HUDEP-2 (cell line): Measurements from ENCODE around the gene CDK2.
"Not testable (repeated sequence)": the region's sequence is repeated elsewhere in the genome, so short reads cannot be mapped to it uniquely, and the experiment has no call there.

ENCODE experiments used
- DNase-seq, 76 experiments: peaks; one replicate each; lab custom pipeline; 2025; ENCODE audit not compliant: unreplicated experiment in 76 of 76; lab: John Stamatoyannopoulos, UW

Gene CDK2

DNA sequence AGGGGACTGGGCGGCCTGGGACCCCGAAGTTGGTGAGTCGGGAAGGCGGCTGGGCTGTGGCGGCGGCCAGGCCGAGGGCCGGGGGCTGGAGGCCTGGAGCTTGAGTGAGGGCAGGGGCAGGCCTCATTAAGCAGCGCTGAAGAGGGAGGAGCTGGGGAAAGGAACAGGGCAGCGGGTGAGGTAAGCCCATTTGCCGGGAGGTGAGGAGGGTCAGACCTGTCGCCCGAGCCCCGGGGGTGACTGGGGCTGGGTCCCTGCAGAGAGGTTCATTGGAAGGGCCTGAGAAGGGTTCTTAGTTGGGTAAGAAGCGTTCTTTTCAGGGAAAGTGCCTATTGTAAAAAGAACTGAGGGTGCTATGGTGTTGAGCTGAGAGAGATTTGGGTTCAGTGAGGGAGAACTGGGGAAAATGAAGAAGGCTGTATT, 7.7 kb downstream of the CDK2 start:
- DNase-seq: peak in 35 of 76 experiments; percentile 2 to 42 (median 25)

DNA sequence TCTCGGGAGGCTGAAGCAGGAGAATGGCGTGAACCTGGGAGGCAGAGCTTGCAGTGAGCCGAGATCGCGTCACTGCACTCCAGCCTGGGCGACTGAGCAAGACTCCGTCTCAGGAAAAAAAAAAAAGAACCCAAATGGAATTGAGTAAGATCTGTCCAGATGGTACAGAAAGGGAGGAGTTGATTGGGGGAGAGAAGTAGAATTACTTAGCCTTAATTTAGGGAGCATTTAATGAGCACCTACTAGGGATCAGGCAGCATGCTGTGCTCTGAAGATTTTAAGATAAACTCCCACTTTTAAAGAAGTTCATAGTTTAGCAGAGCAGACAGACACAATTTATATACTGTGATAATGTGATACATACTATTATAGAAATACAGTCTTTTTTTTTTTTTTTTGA, 11.8 kb downstream of the CDK2 start:
- no peak for DNase-seq

DNA sequence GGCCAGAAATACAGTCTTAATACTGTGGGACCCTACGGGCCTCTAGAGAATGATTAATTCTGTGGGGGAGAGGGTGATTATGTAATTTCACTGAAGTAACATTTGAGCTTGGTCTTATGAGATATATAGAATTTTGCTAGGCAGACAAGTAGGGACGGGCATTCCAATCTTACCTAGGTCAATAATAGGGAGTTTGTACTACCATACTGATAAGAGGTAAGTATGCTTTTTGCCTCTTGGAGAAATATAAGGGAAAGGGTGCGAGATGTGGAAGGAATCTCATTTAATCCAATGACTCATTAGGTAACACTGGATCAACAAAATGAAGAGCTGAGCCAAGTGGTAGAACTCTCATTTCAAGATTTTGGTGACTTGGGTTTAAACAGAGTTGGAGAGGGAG, 12.4 kb downstream of the CDK2 start:
- DNase-seq: no peak

DNA sequence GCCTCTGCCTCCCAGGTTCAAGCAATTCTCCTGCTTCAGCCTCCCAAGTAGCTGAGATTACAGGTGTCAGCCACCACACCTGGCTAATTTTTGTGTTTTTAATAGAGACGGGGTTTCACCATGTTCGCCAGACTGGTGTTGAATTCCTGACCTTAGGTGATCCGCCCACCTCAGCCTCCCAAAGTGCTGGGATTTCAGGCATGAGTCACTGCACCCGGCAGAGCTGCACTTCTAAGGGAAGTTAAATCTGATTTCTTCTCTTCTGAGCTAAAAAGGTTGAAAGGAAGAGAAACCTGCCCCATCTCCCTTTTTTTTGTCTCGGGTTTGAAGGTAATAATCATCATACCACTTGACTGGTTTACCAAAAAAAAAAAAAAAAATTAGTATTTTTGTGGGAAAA, 15.3 kb downstream of the CDK2 start:
- not testable (repeated sequence) for DNase-seq

DNA sequence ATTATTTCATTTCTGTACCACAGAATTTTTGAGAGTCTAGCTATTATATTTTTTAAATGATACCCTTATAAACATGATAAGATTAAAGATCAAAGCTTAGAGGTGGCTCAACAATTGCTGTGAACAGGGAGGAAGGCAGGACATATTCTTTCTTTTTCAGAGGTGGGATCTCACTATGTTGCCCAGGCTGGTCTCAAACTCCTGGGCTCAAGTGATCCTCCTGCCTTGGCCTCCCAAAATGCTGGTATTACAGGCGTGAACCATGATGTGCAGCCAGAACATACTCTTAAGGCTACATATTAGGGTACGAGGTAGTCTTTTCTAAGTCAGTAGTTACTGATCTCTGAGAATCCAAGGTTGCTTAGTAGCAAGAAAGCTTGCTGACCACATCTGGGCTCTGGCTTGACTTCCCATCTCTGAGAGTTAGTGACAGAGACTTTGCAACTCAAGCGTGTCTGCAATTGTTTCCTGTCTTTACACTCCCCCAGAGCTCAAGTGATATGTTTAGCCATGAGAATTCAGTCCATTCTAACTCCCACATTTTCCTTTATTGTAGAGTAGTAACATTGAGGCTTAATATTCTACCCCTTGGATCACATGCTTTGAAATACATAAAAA, 15.8 kb downstream of the CDK2 start:
- DNase-seq: no peak

DNA sequence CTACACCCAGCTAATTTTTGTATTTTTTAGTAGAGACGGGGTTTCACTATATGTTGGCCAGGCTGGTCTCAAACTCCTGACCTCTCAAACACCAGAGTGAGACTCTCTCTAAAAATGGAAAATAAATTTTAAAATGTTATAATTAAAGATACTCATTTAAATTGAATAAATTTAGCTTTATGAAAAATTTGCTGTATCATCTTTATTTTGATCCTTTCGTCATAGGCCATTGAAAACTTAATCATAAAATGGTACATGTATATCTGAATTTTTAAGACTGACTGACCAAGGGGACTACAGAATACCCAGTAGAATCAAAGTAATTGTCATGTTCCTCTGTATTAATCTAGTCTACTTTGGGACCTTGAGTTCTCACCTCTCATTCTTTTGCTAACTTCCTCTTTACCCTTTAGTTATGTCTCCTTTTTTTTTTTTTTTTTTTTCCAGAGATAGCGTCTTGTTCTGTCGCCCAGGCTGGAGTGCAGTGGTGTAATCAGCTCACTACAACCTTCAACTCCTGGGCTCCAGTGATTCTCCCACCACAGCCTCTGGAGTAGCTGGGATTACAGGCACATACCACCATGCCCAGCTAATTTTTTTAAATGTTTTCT, 16.7 kb downstream of the CDK2 start:
- peak in 4 of 76 experiments; percentile 2 to 26 (median 4) for DNase-seq

DNA sequence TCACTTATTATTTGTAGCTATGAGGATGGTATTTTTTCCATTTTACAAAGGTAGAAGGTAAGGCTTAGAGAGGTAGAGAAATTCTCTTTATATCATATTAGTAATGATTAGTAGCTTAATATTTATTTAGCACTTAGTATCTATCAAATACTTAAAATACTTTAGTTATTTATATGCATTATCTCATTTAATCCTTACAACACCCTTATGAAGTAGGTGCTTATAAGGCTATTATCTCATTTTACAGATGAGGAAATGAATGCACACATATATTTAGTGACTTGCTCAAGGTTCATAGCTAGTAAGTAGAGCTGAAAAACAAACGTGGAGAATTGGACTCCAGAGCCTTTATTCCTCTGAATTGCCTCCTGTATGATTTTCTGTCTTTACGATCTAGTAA, 18.2 kb downstream of the CDK2 start:
- no peak for DNase-seq

DNA sequence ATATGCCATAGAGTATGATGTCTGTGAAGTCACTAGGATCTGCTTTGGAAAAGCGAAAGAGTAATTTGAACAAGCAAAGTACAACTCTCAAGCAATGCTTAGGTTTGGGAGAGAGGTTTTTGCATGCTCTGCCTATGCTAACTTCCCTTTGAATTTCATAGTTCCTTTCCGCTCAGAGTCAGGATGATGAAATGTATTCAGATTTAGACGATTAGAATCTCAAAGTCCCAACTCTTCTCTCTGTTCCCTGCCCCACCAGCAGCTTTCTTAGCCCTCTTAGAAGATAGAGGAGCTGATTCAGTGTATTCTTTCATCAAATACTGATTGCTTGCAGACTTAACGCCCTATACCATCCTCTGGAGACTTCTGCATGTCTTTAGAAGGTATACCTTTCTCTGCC, 18.7 kb downstream of the CDK2 start:
- no peak for DNase-seq

DNA sequence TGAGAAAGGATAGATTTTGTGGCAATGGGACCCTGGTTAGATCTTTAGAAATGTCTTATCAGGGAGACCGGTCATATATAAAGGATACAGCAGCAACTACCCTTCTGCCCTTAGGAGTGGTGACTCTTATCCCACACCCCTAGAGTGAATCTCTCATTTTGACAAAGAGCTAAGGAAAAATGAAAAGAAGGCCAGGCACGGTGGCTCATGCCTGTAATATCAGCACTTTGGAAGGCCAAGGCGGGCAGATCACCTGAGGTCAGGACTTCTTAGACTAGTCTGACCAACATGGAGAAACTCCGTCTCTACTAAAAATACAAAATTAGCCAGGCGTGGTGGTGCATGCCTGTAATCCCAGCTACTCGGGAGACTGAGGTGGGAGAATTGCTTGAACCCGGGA, 19.3 kb downstream of the CDK2 start:
- DNase-seq: not testable (repeated sequence)

DNA sequence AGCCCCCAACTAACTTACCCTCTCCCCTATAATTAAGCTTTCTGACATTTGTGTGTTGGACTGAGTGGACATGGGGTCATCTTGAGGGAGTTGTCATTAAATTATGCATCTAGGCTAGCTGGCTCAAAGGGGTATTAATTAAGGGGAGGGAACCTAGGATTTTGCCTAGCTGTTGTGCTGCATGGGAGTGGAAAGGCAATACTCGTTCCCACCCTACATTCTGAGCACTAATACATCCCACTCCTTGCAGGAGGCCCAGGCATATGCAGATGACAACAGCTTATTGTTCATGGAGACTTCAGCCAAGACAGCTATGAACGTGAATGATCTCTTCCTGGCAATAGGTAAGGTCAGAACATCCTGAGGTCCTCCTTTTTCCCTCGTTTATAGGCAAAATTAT, 24.5 kb downstream of the CDK2 start:
- no peak for DNase-seq

DNA sequence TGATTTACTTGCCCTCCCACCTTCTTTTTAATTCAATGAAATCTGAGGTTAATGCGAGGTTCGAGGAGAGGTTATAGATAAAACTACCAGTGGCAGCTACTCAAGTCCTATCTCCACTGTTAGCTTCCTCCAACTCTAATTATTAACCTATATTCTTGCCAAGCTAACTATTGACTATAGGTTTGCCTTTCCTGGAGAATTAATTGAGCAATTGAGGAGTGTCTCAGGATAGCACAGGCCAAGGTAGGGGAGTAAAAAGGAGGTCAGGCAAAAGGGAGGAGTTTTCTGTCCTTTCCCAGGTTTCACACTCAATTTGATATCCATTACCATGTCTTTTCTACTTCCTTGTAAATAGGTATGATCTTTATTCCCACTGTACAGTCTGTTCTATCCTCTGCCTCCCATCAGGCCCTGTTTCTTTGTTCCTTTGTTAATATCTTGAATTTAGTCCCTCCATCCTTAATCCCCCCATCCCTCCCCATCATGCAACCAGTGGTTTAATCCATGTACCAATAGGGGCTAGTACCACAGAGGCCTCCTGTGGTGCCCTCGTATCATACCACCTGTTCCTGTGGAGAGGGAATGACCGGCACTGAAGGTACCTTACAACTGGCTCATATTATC, 26.7 kb downstream of the CDK2 start:
- DNase-seq: no peak

DNA sequence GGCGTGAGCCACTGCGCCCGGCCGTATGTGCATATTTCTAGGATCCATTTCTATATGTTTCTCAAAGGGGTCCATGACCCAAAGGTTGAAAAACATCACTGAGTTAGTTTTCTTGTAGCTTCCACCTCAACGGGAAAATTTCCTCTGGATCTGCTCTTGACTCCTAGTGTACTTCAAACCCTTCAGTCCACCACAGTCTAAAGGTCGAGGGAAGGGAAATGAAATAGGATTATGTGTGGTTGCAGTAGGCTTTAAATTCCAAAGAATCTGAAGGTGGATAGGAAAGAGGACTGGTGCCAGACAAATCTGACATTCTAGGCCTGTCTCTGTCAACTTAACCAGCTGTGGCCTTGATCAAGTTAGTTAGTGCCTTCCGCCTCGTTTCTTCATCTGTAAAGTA, 28.7 kb downstream of the CDK2 start:
- no peak for DNase-seq

DNA sequence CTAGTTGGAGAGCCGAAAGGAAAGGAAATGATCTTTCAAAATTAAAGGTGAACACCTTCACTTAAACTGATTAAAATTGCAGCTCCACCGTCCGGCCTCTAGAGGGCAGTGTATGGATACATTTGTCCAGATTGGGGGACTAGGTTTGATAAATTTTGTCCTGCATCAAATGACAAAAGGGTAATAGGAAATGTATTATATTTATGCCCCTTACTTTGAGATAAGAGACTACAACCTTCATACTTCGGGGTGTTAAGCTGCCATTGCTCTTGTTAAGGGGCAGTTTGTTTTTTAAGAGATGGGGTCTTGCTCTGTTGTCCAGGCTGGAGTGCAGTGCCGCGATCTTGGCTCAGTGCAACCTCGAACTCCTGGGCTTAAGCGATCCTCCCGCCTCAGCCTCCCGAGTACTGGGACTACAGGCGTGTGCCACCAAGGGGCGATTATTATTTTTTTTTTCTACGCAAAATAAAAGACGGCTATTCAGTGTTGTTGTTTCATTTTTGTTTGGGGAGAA, 29.6 kb downstream of the CDK2 start:
- peak in 58 of 76 experiments; percentile 1 to 75 (median 38) for DNase-seq

DNA sequence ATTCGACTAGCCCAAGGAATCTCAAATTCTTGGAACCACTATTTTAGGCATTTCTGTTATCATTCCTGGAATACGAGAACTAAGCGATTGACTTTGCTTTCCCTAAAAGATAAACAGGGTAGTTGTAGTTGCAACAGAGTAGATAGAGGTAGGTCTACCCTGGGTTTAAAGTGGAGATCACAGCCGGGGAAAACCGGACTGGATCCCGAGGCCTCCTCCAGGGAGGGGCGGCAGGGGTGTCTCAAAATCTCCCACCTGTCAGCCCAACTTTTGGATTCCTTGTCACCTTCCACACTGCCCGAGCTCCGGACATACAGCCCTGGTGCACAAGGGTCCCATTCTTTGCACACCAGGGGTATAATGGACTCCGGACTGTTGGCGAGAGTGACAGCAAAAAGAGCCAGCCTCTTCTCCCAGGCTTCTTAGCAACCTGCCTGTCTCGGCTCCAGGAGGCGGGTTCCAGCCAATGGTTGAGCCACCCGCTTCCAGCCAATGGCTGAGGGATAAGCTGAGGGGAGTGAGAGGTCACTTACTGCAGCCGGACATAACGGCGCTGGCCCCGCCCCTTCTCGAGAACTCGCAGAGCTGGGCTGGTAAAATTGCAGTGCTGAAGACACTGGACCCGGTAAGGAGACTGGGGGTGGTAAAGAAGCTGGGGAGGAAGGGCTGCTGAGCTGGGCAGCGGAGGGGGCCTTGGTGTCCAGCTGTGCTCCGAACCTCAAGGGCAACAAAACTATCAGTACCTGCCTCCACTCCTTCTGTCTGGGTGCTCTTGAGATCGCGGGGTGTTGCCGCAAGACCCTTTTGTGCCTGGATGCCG, 30.3 kb downstream of the CDK2 start, which contains the start of gene SUOX:
TSS of gene SUOX (plus strand) at position 562 of the 820 bp plus-strand sequence. CDS start 4,946 bp downstream, outside the sequence.
- DNase-seq: peak in 75 of 76 experiments; percentile 44 to 97 (median 90)

DNA sequence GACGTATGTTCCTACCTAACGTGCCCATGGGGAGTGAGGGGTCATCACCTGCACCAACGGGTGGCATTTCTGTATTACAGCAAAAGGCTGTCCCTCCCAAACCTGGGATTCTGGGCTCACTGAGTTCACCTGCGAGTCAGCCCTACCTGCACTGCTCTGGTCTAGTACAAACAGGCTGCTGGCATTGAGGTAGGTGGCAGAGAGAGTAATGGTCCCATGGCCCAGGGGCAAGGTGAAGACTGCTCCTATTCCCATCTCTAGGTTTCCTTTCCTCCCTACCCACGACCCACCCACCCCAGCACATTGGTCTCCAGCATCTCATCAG, 30.9 kb downstream of the CDK2 start:
- no peak for DNase-seq

DNA sequence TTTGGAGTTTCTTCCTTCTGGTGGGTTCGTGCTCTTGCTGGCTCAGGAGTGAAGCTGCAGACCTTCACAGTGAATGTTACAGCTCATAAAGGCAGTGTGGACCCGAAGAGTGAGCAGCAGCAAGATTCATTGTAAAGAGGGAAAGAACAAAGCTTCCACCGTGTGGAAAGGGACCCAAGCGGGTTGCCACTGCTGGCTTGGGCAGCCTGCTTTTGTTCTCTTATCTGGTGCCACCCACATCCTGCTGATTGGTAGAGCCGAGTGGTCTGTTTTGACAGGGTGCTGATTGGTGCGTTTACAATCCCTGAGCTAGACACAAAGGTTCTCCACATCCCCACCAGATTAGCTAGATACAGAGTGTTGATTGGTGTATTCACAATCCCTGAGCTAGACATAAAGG, 32.9 kb downstream of the CDK2 start:
- peak in 1 of 76 experiments; percentile 10 for DNase-seq

DNA sequence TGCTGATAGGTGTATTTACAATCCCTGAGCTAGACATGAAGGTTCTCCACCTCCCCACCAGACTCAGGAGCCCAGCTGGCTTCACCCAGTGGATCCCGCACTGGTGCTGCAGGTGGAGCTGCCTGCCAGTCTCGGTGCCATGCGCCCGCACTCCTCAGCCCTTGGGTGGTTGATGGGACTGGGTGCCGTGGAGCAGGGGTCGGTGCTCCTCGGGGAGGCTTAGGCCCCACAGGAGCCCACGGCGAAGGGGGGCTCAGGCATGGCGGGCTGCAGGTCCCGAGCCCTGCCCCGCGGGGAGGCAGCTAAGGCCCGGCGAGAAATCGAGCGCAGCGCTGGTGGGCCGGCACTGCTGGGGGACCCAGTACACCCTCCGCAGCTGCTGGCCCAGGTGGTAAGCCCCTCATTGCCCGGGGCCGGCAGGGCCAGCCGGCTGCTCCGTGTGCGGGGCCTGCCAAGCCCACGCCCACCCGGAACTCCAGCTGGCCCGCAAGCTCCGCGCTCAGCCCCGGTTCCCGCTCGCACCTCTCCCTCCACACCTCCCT, 33.4 kb downstream of the CDK2 start:
- not testable (repeated sequence) for DNase-seq

DNA sequence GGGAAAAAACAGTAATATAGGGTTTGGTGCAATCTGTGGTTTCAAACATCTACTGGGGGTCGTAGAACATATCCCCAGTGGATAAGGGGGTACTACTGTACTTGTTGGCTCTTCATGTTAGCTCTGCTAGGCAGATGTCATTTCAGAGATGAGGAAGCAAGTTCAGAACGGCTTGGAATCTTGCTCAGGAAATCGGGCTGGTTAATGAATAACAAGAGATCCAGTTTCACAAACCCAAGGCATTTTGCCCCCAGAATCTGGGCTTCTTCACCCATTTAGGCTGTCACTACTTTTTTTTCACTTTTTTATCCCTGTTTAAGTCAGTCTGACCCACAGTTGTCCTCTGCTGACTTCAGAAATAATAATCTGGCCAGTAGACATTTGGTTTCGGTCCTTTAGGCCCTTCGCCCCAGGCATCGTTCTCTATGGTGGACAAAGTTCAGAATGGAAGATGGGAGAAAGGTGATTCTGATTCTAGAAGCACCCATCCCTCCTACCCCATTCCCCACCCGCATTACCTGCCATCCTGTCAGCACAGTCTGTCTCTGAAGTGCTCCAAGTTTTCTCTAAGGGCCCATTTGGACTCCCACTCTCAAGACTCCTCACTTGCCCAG, 35.0 kb downstream of the CDK2 start:
- DNase-seq: no peak

DNA sequence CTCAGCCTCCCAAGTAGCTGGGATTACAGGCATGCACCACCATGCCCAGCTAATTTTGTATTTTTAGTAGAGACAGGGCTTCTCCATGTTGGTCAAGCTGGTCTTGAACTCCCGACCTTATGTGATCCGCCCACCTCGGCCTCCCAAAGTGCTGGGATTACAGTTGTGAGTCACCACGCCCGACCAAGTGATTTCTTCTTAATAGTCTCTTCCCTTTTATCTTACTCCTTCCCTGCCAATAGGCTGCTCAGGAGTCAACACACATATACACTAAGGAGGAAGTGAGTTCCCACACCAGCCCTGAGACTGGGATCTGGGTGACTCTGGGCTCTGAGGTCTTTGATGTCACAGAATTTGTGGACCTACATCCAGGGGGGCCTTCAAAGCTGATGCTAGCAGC, 36.7 kb downstream of the CDK2 start:
- DNase-seq: not testable (repeated sequence)

DNA sequence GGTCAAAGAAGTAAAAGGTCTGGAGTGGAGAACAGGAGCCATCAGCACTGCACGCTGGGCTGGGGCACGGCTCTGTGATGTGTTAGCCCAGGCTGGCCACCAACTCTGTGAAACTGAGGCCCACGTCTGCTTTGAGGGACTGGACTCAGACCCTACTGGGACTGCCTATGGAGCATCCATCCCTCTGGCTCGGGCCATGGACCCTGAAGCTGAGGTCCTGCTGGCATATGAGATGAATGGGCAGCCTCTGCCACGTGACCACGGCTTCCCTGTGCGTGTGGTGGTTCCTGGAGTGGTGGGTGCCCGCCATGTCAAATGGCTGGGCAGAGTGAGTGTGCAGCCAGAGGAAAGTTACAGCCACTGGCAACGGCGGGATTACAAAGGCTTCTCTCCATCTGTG, 37.6 kb downstream of the CDK2 start:
- DNase-seq: no peak
